ENCODE measurements around the gene LTBP2.

LTBP2 gene

GRCh38 chr14:74571901-74572725, 39.9 kb downstream of the LTBP2 start:
- DNase-seq (ENCODE audit: low spot score): no peak

- no peak for DNase-seq (ENCODE audit: low spot score)
Measured at GRCh38 chr14:74571441-74571841, 40.6 kb downstream of the LTBP2 start.

DNA sequence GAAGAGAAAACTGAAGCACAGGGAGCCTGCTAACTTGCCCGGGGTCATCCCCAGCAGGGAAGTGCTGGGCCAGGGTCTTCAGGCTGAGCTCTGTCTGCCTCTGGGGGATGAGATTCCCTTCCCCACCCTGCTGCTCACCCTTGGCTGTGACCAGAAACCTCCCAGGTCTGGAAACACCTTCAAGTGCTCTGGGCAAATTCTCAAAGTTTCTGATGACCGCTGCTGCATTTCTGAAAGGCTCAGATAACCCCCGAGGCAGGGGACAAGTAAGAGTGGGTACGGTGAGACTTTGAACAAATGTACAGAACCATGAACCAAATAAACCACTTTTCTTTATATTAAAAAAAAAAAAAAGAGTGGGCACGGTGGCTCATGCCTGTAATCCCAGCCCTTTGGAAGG, 41.3 kb downstream of the LTBP2 start:
- no peak for DNase-seq (ENCODE audit: low spot score)

DNA sequence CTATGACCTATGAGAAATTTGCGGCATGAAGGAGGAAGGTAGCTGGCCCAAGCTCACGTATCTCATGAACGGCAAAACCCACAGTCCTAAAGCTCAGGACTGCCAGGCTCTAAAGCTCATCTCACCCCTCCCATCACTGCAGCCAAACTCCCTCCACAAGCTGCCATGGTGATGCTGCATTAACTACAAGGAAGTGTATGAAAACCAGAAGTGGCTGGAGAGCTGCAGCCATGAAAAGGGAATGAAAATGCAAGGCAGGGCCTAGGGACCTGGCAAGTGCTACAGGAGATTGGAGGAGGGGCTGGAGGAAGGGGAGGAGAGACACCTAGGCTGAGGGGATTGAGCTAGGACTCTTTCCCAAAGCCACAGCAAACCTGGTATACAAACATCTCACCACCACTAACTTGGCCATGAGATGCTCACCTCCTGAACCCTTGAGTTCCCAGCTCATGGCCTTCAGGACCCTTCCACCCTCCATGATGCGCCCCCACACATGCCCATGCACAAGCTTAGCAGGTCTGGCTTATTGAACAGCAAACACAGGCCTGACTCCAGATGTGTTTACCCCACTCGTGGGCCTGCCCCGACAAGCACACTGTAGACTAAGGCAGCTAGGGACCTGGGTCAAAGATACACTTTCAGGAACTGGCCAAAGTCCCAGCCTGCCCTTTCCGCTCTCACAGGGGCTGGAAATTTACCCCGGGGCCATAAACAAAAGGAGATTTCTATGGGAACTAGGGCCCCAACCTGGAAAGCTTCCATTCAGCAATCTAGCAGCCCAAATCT, 42.0 kb downstream of the LTBP2 start:
- DNase-seq (ENCODE audit: low spot score): no peak

- no peak for DNase-seq (ENCODE audit: low spot score)
Measured at GRCh38 chr14:74569387-74569786, 42.6 kb downstream of the LTBP2 start.

- no peak for DNase-seq (ENCODE audit: low spot score)
Measured at GRCh38 chr14:74568911-74569310, 43.1 kb downstream of the LTBP2 start.

GRCh38 chr14:74568380-74568649, 43.7 kb downstream of the LTBP2 start:
- no peak for DNase-seq (ENCODE audit: low spot score)

- no peak for DNase-seq (ENCODE audit: low spot score)
Measured at GRCh38 chr14:74567646-74568379, 44.2 kb downstream of the LTBP2 start.

GRCh38 chr14:74567219-74567618, 44.8 kb downstream of the LTBP2 start:
- DNase-seq (ENCODE audit: low spot score): no peak

- DNase-seq (ENCODE audit: low spot score): no peak
Measured at GRCh38 chr14:74566174-74567141, 45.6 kb downstream of the LTBP2 start.

GRCh38 chr14:74563586-74564159, 48.4 kb downstream of the LTBP2 start:
- no peak for DNase-seq (ENCODE audit: low spot score)

- no peak for DNase-seq (ENCODE audit: low spot score)
Measured at GRCh38 chr14:74563233-74563585, 48.8 kb downstream of the LTBP2 start.

DNA sequence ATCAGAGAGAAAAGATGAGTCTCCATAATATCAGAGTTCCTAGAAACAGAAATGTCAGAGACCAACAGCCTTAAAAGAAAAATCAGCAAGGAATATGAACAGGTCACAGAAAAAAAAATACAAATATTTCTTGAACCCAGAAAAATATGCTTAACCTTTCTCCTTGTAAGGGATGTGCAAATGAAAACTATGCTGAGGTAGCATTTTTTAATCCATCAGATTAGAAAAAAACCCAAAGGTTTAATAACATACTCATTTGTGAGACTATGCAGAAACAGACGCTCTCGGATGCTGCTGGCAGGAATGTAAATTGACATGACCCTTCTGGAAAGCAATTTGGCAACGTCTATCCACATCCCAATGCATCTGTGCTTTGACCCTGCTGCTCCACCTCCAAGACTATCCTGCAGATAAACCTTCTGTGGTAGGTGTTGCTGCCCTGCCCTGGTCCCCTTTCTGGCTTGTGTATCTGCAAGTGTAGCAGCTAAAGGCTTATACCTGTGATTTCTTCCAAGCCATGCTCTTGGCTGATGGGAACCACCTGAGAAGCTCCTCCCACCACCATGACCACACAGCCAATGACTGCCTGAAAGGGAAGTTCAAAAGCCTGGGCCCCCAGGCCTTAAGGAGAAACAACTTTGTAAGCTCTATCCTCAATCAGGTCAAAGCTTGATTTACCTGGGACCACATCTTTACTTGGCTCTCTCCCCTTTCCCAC, 49.4 kb downstream of the LTBP2 start:
- no peak for DNase-seq (ENCODE audit: low spot score)

DNA sequence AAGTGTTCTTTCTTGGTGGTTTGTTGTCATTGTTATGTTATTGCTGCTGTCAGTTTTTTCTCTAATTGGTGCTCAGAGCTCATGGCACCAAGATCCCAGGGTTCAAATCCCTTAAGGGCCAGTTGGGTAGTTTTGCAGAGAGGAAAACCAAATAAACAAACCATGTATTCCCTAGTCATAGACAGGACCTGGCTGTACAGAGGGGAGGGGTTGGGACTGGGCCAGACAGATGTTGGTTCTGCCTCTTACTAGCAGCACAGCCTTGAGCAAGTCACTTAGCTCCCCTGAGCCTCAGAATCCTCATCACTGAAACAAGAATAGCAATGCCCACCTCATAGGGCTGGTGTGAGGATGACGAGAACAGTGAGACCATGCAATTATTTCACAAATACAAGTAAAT, 53.4 kb downstream of the LTBP2 start:
- no peak for DNase-seq (ENCODE audit: low spot score)

GRCh38 chr14:74557691-74558090, 54.3 kb downstream of the LTBP2 start:
- no peak for DNase-seq (ENCODE audit: low spot score)

DNA sequence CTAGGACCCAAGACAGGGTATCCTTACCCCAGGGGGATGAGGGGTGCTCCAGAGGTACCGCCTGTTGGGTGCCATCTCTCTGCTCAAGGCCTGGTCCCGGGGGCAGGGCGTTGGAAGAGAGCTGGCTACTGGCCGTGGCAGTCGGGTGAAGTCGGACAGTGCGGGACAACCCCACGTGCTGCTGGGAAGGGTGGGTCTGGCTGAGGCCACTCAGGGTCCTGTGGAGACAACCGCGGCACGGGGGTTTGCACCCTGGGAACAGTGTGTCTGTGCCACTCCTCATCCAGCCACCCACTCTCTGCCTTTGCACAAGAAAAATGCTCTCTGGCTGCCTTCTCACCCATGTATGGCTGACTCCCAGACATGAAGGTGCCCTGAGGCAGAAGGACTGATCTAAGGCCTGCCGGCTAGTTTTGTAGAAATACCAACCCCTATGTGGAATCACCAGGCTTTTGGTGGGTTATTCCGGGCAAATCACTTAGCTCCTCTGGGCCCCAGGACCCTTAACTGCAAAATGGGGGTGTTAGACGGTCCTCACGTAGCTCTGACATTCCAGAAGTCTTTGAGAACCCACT, 56.5 kb downstream of the LTBP2 start:
- no peak for DNase-seq (ENCODE audit: low spot score)

DNA sequence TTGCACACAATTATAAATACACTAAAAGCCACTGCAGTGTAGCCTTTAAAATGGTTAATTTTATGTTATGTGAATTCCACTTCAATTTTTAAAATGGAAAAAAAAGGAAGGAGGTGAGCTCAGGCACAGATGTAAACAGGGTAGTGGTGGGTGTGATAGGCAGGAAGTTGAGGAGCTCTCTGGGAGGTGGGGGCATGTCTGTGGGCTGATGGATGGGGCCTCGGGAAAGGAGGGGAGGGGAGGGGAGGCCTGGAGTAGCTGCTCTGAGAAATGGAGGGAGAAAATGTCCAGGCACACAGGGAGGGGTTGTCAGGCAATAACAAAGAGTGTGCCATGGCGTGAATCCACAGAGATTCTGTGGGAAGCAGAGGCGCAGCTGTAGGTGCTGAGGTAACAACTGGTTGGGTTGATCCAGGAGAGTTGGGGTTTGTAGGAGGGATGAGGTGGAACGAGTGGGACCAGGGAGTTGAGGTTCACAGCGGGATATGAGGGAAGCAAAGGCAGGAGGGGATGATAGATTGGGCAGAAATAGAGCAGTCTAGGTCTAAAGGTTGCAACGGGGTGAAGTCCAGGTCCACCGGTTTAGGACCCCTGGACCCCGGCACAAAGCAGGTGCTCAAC, 57.2 kb downstream of the LTBP2 start:
- no peak for DNase-seq (ENCODE audit: low spot score)

DNA sequence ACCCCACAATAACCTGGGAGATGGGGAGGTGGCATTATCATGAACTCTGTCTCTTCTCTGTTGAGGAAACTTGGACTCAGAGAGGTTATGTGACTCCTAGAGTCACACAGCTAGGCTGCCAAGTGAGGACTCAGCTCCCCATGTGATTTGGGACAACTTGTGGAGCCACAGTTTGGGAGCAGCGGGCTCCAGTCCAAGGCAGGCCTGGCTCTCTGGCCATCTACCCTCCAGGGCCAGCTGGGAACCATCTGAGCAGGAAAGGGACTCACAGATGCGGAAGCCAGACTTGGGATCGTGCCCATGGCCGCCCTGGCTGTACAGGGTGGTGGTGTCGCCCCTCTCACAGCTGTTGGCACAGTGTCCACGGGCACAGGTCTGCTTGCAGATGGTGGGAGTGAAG, 59.4 kb downstream of the LTBP2 start:
- no peak for DNase-seq (ENCODE audit: low spot score)

GRCh38 chr14:74551431-74552371, 60.3 kb downstream of the LTBP2 start:
- DNase-seq (ENCODE audit: low spot score): no peak

All from hematopoietic multipotent progenitor cell treated with erythropoietin and hydrocortisone succinate and interleukin-3 and kit ligand, for 17 days (in vitro differentiated cells).